Neural cell (in vitro differentiated cells): ENCODE data around the gene FAM111B.

Source experiments
- CTCF ChIP-seq: fragments of 450-650 bp; IDR thresholded peaks from 2 replicates; pipeline ENCODE4 v1.5.1; 2014; ENCODE audit warnings: antibody characterized with exemption, mild to moderate bottlenecking, moderate library complexity; ENCODE audit not compliant: poor library complexity, severe bottlenecking
- EP300 ChIP-seq: fragments of 450-650 bp; conservative IDR thresholded peaks from 2 replicates; pipeline ENCODE4 v1.6.1; 2014; ENCODE audit warnings: antibody characterized with exemption, mild to moderate bottlenecking, moderate library complexity; ENCODE audit not compliant: poor library complexity, severe bottlenecking
- EZH2 ChIP-seq: fragments of 200-600, 300-800 bp; shearing (Covaris generic), sonication (generic); IDR thresholded peaks from 2 replicates; pipeline ENCODE4 v1.6.1; 2014; ENCODE audit warnings: antibody characterized with exemption, low read length, borderline replicate concordance, mild to moderate bottlenecking; ENCODE audit not compliant: insufficient read depth, poor library complexity, severe bottlenecking
- POLR2AphosphoS5 ChIP-seq: IDR thresholded peaks from 2 replicates; pipeline ENCODE4 v1.6.1; 2012
- RAD21 ChIP-seq: fragments of 450-650 bp; conservative IDR thresholded peaks from 2 replicates; pipeline ENCODE4 v1.6.1; 2014; ENCODE audit warnings: antibody characterized with exemption, mild to moderate bottlenecking, moderate library complexity
- REST ChIP-seq: IDR thresholded peaks from 2 replicates; pipeline ENCODE4 v1.6.1; 2012; ENCODE audit warnings: borderline replicate concordance
- SMC3 ChIP-seq: fragments of 450-650 bp; conservative IDR thresholded peaks from 2 replicates; pipeline ENCODE4 v1.6.1; 2014; ENCODE audit warnings: antibody characterized with exemption, mild to moderate bottlenecking, moderate library complexity; ENCODE audit not compliant: poor library complexity
- TAF1 ChIP-seq: IDR thresholded peaks from 2 replicates; pipeline ENCODE4 v1.6.1; 2012; ENCODE audit warnings: low read depth

GRCh38 chr11:59062602-59063529 lies 44.2 kb upstream of the FAM111B start:
- TF ChIP-seq REST (no peak), CTCF (no peak), EP300 (no peak), RAD21 (no peak), EZH2 (no peak), TAF1 (no peak), POLR2AphosphoS5 (no peak), SMC3 (no peak)
